ENCODE measurements around the gene SLC38A9.

The SLC38A9 gene

DNA sequence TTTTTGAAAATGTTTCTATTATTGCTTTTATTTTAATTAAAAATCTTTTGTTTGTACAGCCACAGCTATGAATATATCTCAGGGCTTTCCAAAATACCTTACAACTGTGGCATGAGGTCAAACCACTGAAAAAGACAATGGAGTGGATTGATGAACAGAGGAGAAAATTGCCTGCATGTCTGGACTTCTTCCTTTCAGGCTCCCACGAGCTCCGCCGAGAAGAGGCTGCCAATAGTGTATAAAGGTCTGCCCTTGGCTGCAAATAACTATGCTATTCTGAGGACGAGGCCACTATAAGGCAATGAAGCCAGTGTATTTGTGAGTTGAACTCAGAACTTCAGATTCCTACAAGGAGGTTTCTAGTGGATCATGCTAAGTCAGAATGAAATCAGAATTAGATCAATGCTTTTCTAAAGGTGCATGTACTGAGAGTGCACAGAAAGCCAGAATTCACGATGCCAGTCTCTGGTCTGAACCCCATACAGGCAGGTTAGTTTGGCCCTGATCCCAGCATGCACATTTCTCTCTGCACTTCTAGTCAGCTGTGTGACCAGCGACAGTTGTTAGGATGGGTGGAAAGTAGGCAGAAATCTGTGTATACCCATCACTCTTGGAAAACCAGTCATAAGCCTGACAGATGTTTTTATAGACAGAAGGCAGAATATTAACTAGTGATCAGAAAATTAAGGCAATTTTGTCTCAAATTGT is 134.6 kb downstream of the SLC38A9 start:
- DNase-seq = no peak

DNA sequence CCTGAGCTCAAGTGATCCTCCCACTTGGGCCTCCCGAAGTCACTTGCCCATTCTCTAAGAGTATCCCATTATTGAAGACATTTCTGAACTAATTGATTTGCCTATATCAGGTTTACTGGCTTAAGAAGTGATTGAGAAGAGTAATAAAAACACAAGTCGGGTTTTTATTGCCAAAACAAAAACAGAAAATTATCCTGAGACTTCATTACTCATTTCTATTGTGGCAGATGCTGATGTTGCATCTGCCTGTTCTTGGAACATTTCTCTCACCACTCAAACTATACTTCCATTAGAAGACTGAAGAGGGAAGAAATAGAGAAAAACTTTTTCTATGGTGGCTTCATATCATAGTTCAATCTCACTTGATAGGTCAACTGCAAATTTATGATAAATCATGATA is 135.5 kb downstream of the SLC38A9 start:
- no peak for DNase-seq

Data from CD4-positive, alpha-beta T cell treated with Interleukin-1 beta for 1 hour (primary cell).